ENCODE data around the gene KLK5.
"Not testable (repeated sequence)": the region's sequence is repeated elsewhere in the genome, so short reads cannot be mapped to it uniquely, and the experiment has no call there.

GRCh38 chr19:50984416-50984815, 31.6 kb upstream of the KLK5 start:
- TF ChIP-seq E2F4 (CRISPR knock-in tag; IDR thresholded peaks at IDR 0.05; ENCODE audit: borderline replicate concordance, low read depth); ZNF512 (CRISPR knock-in tag; IDR thresholded peaks at IDR 0.05; ENCODE audit: borderline replicate concordance); CTCF (IDR thresholded peaks at IDR 0.05); ATF1 (CRISPR knock-in tag; IDR thresholded peaks at IDR 0.05); PREB (CRISPR knock-in tag; IDR thresholded peaks at IDR 0.05; ENCODE audit: borderline replicate concordance); ZNF425 (CRISPR knock-in tag; conservative IDR thresholded peaks at IDR 0.05); SMAD3 (CRISPR knock-in tag; IDR thresholded peaks at IDR 0.05; ENCODE audit: borderline replicate concordance); USF2 (CRISPR knock-in tag; IDR thresholded peaks at IDR 0.05); ZNF281 (CRISPR knock-in tag; IDR thresholded peaks at IDR 0.05); NR2C2 (CRISPR knock-in tag; IDR thresholded peaks at IDR 0.05): not testable (repeated sequence)
